Stomach smooth muscle (tissue), 2 donors: ENCODE data around the gene STAG3.
"Not testable (repeated sequence)": the region's sequence is repeated elsewhere in the genome, so short reads cannot be mapped to it uniquely, and the experiment has no call there.

Source experiments
- H3K27ac ChIP-seq: one replicate; pipeline ENCODE4 v1.7.0; 2013; ENCODE audit warnings: mild to moderate bottlenecking, low read length, inconsistent platforms
- H3K27me3 ChIP-seq, 2 donors: one replicate each; pipeline ENCODE4 v1.7.0; 2013; ENCODE audit warnings: low read length in 2 of 2; ENCODE audit not compliant: insufficient read depth in 2 of 2, control insufficient read depth in 1 of 2
- H3K36me3 ChIP-seq, 2 donors: one replicate each; pipeline ENCODE4 v1.7.0; 2013; ENCODE audit warnings: low read length in 2 of 2; ENCODE audit not compliant: control insufficient read depth in 2 of 2, insufficient read depth in 2 of 2
- H3K4me1 ChIP-seq: one replicate; pipeline ENCODE4 v1.7.0; 2013; ENCODE audit warnings: low read length; ENCODE audit not compliant: control insufficient read depth, insufficient read depth
- H3K4me3 ChIP-seq, 2 donors: one replicate each; pipeline ENCODE4 v1.7.0; 2013; ENCODE audit warnings: low read length in 2 of 2
- H3K9ac ChIP-seq, 2 donors: one replicate each; pipeline ENCODE4 v1.7.0; 2013; ENCODE audit warnings: low read length in 2 of 2, mild to moderate bottlenecking in 1 of 2
- H3K9me3 ChIP-seq, 2 donors: one replicate each; pipeline ENCODE4 v1.7.0; 2013; ENCODE audit warnings: low read length in 2 of 2; ENCODE audit not compliant: control insufficient read depth in 2 of 2
- donor health status: healthy.
- donor health status: Pancreatic carcinoma.

Gene STAG3

DNA sequence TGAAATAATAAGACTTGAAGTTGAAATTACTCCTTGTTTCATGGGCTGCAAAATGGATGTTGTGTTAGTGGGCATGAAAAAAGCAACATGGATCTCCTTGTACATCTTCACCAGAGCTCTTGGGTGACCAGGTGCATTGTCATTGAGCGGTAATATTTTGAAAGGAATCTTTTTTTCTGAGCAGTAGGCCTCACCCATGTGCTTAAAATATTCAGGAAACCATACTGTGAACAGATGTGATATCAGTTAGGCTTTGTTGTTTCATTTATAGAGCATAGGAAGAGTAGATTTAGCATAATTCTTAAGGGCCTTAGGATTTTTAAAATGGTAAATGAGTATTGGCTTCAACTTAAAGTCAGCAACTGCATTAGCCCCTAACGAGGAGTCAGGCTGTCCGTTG, 15.3 kb downstream of the STAG3 start:
- Histone ChIP-seq H3K4me1 (no peaks in the 10 kb centered on the region), H3K4me3 (no peak overlapping the region), H3K36me3 (no peaks in the 10 kb centered on the region), H3K9ac (no peak overlapping the region), H3K9me3 (no peaks in the 10 kb centered on the region), H3K27ac (no peak overlapping the region), H3K27me3 (peaks cover 0 to 3% of the 10 kb centered on the region in 2 donors)

DNA sequence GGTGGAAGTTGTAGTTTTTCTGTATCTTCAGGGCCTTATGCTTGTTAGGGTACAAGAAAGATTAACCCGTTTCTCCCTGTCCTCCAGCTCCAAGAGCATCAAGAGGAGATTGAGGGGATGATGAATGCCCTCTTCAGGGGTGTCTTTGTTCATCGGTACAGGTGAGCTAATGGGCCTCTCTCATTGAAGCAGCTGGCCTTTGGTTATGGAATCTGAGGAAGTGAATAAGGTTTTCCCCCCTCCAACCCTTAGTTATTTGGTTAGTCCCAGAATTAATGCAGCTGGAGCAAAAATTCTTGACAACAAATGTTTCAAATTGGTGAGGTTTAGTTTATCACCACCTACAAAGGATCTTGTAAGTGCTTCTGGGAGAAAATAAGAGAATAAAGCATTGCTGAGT, 17.5 kb downstream of the STAG3 start:
- Histone ChIP-seq H3K9ac (no peak overlapping the region), H3K4me1 (no peaks in the 10 kb centered on the region), H3K27me3 (peaks cover 1 to 3% of the 10 kb centered on the region in 2 donors), H3K27ac (no peak overlapping the region), H3K9me3 (no peaks in the 10 kb centered on the region), H3K4me3 (no peak overlapping the region), H3K36me3 (no peaks in the 10 kb centered on the region)

DNA sequence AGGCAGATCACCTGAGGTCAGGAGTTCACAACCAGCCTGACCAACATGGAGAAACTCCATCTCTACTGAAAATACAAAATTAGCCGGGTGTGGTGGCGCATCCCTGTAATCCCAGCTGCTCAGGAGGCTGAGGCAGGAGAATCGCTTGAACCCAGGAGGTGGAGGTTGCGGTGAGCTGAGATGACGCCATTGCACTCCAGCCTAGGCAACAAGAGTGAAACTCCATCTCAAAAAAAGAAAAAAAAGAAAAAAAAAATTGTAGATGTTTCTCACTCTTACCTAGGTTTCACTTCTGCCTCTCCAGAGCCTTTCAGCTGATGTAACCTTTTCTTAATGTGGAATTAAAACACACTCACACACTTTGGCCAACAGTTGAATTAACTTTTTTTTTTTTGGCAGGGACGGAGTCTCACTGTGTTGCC, 18.2 kb downstream of the STAG3 start:
- H3K36me3 ChIP-seq, H3K4me3 ChIP-seq, H3K27ac ChIP-seq, H3K27me3 ChIP-seq, H3K4me1 ChIP-seq, H3K9ac ChIP-seq, H3K9me3 ChIP-seq: not testable (repeated sequence)

DNA sequence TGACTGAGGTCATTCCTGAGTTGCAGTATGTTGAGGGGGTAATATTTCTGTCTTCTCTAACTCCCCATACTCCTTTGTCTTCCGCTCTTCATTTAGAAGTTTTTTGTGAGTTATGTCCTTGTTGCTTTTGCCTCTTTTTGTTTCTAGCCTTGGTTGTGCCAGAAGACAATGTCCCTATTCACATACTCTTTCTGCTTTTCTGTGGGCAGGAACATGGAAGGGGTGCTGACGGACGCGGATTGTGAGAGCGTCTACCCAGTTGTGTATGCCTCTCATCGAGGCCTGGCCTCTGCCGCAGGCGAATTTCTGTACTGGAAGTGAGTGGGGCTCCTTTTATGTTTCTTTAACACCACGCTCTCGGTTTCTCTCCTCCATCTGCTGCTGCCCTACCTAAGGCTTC, 20.5 kb downstream of the STAG3 start:
- Histone ChIP-seq H3K4me3 (no peak overlapping the region), H3K36me3 (peaks cover 0 to 2% of the 10 kb centered on the region in 2 donors), H3K9me3 (no peaks in the 10 kb centered on the region), H3K27me3 (peaks cover 2 to 3% of the 10 kb centered on the region in 2 donors), H3K4me1 (no peaks in the 10 kb centered on the region), H3K27ac (no peak overlapping the region), H3K9ac (no peak overlapping the region)

DNA sequence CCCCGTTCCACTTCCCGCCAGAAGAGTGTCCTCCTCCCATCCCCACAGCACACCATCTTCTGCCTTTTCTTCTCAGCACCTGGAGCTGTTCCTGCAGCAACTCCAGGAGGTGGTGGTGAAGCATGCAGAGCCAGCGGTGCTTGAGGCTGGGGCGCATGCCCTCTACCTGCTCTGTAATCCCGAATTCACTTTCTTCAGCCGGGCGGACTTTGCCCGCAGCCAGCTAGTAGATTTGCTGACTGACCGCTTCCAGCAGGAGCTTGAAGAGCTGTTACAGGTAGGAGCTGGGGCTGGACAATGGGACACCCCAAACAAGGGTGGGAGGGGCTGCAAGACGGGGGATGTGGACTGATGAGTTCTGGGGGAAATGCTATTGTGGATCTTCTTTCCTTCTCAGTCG, 23.0 kb downstream of the STAG3 start:
- Histone ChIP-seq H3K9me3 (no peaks in the 10 kb centered on the region), H3K9ac (no peak overlapping the region), H3K27me3 (peaks cover 3% of the 10 kb centered on the region in 2 donors), H3K36me3 (peaks cover 0 to 2% of the 10 kb centered on the region in 2 donors), H3K4me3 (no peak overlapping the region), H3K4me1 (no peaks in the 10 kb centered on the region), H3K27ac (no peak overlapping the region)

DNA sequence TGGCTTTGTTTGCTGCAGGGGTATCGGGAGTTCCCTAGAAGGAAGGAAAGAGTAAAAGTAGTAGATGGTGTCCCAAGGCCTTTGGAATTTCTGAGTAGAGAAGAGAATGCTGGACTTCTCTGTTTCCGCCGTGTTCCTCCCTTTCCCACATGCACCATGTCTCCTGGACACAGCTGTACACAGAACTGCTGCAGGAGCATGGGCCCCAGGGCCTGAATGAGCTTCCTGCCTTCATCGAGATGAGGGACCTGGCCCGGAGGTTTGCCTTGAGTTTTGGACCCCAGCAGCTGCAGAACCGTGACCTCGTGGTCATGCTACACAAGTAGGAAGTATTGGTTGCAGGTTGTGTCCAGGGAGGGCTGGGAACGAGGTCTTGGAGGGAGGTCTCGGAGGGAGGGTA, 26.7 kb downstream of the STAG3 start:
- no peak overlapping the region for H3K27ac ChIP-seq
- no peak overlapping the region for H3K4me3 ChIP-seq
- no peaks in the 10 kb centered on the region for H3K4me1 ChIP-seq
- H3K36me3 ChIP-seq = peaks cover 0 to 2% of the 10 kb centered on the region in 2 donors
- H3K27me3 ChIP-seq = peaks cover 0 to 3% of the 10 kb centered on the region in 2 donors
- no peak overlapping the region for H3K9ac ChIP-seq
- no peaks in the 10 kb centered on the region for H3K9me3 ChIP-seq

DNA sequence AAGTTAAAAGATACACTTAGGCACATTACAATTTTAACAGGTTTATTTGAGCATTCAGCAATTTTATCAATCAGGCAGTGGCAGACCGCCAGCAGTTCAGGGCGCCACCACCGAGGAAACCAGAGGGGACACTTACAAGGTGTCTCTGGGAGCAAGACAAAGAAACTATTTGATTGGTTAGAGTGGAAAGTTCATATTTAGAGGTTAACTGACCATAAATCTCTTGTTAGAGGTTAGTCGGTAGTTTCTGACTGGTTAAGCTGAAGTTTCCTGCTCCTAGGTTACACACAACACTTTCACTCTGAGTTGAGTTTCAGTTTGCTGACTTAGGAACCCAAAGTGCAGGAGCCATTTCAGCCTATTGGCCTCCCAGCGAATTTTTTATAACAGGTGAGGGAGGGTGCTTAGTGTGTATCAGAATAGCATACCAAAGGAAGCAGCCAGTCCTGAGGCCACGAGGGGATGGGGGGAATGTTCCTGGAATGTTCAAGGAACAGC, 31.2 kb downstream of the STAG3 start:
- H3K27me3 ChIP-seq = peaks cover 0 to 2% of the 10 kb centered on the region in 2 donors
- H3K36me3 ChIP-seq = no peaks in the 10 kb centered on the region
- H3K9me3 ChIP-seq = no peaks in the 10 kb centered on the region
- H3K4me3 ChIP-seq = no peak overlapping the region
- H3K9ac ChIP-seq = no peak overlapping the region
- H3K27ac ChIP-seq = no peak overlapping the region
- no peaks in the 10 kb centered on the region for H3K4me1 ChIP-seq

DNA sequence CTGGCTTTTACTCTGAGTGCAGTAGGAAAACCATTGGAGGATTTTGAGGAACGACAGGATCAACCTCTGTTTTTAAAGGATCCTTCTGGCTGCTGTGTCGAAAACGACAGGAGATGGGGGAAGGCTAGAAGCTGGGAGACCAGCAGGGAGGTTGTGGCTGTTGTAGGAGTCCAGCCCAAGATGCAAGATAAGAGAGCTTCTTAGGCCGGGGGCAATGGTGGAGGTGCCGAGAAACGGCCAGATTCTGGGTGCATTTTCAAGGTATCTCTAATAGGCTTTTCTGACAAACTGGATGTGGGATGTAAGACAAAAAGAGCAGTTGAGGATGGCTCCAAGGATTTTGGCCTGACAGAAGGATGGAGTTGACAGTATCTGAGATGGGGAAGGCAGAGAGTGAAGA, 31.8 kb downstream of the STAG3 start:
- Histone ChIP-seq H3K4me1 (no peaks in the 10 kb centered on the region), H3K4me3 (no peak overlapping the region), H3K9ac (no peak overlapping the region), H3K9me3 (no peaks in the 10 kb centered on the region), H3K27me3 (peaks cover 0 to under 1% of the 10 kb centered on the region in 2 donors), H3K27ac (no peak overlapping the region), H3K36me3 (no peaks in the 10 kb centered on the region)

DNA sequence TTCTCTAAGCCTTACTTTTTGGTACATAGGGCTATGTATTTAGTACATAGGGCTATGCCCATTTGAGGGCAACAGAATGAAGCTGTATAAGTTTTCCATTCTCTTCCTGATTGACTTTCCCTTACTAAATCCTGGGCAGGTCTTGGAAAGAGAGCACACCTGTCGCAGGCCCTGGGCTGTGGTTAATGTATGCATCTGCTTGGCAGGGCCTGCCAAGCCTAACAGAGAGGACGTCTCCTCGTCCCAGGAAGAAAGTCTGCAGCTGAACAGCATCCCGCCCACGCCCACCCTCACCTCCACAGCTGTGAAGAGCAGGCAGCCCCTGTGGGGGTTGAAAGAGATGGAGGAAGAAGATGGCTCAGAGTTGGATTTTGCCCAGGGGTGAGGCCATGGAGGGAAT, 33.1 kb downstream of the STAG3 start:
- H3K4me1 ChIP-seq = peaks cover 2% of the 10 kb centered on the region
- H3K27ac ChIP-seq = no peak overlapping the region
- H3K27me3 ChIP-seq = no peaks in the 10 kb centered on the region

DNA sequence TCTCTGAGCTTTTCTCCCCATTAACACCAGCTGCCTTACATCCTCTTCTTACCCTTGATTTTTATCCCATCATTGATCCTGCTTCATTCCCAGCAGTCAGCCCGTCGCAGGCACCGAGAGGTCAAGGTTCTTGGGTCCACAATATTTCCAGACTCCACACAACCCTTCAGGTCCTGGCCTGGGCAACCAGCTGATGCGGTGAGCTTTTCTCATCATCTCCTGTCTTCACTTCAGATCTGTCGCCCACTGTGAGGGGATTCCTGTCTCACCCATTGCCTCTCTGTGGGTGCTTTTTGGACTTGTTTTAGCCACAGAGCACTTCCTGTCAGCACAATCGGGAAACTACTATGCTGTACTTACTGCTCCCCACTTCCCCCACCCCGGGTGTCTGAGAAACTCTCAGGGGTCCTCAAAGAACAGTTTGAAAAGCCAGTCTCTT, 33.6 kb downstream of the STAG3 start:
- Histone ChIP-seq H3K4me3 (no peak overlapping the region), H3K9ac (no peak overlapping the region), H3K9me3 (no peaks in the 10 kb centered on the region), H3K4me1 (peaks cover 5% of the 10 kb centered on the region), H3K27ac (no peak overlapping the region), H3K27me3 (no peaks in the 10 kb centered on the region), H3K36me3 (no peaks in the 10 kb centered on the region)

More for the DNA sequence above, 33.1 kb downstream of the STAG3 start:
- no peak overlapping the region for H3K9ac ChIP-seq
- no peak overlapping the region for H3K4me3 ChIP-seq
- H3K36me3 ChIP-seq = no peaks in the 10 kb centered on the region
- no peaks in the 10 kb centered on the region for H3K9me3 ChIP-seq

DNA sequence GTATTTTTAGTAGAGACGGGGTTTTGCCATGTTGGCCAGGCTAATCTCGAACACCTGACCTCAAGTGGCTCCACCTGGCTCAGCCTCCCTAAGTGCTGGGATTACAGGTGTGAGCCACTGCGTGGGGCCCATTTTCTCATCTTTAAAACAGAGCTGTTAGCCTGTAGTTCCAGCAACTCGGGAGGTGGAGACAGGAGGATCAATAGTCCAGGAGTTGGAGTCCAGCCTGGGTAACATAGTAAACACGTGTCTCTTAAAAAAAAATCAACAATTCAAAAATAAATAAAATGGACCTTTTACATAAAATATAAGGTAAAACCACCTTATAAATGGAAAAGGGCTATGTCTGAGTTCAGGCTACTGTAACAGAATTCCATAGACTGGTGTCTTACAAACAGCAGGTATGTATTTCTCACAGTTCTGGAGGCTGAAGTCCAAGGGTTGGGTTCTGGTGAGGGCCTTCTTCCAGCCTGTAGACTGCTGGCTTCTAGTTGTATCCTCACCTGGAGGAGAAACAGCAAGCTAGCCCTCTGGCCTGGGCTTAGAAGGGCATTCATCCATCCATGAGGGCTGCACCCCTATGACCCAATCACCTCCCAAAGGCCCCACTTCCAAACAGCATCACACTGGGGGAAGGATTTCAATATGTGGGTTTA, 35.0 kb downstream of the STAG3 start:
- Histone ChIP-seq H3K4me3 (no peak overlapping the region), H3K9me3 (no peaks in the 10 kb centered on the region), H3K4me1 (peaks cover 5% of the 10 kb centered on the region), H3K27ac (no peak overlapping the region), H3K9ac (no peak overlapping the region), H3K36me3 (no peaks in the 10 kb centered on the region), H3K27me3 (no peaks in the 10 kb centered on the region)
